Uterus (tissue), 4 donors: ENCODE data around the gene ACOXL. TPM values are rescaled to one million over a fixed set of nuclear protein-coding genes. Genes with fewer than 3 reads are reported as not detected.

ENCODE experiments used
- DNase-seq, 2 donors: peaks; one replicate each; pipeline ENCODE4 v3.0.0-alpha.2; 2019 to 2020
- H3K27ac ChIP-seq, 2 donors: fragments of 200-600 bp; sonication (generic); 1 replicate in 1 of 2; 2 replicates in 1 of 2; pipeline ENCODE4 v1.5.1; 2016 to 2018
- H3K27me3 ChIP-seq, 2 donors: fragments of 200-600 bp; sonication (generic); one replicate each; pipeline ENCODE4 v1.5.1; 2018 to 2019; ENCODE audit warnings: control low read depth in 1 of 2
- H3K36me3 ChIP-seq, 2 donors: fragments of 200-600 bp; sonication (generic); one replicate each; pipeline ENCODE4 v1.5.1; 2019; ENCODE audit warnings: control low read depth in 1 of 2
- H3K4me1 ChIP-seq, 2 donors: fragments of 200-600 bp; sonication (generic); one replicate each; pipeline ENCODE4 v1.5.1; 2018 to 2019; ENCODE audit warnings: control low read depth in 1 of 2
- H3K4me3 ChIP-seq, 2 donors: fragments of 200-600 bp; sonication (generic); 1 replicate in 1 of 2; 2 replicates in 1 of 2; pipeline ENCODE4 v1.5.1; 2018 to 2019; ENCODE audit warnings: mild to moderate bottlenecking in 1 of 2
- H3K9me3 ChIP-seq, 2 donors: fragments of 200-600 bp; sonication (generic); one replicate each; pipeline ENCODE4 v1.5.1; 2019; ENCODE audit warnings: control low read depth in 1 of 2
- CTCF ChIP-seq, 4 experiments: fragments of 200-600 bp in 2 of 4; fragments of 450-650 bp in 2 of 4; sonication (generic) in 2 of 4; IDR thresholded peaks; one replicate each; pipeline ENCODE4 v1.5.1; 2016 to 2019; ENCODE audit warnings: antibody characterized with exemption in 4 of 4, mild to moderate bottlenecking in 2 of 4, moderate library complexity in 1 of 4
- POLR2A ChIP-seq, 2 donors: fragments of 450-650 bp; IDR thresholded peaks; one replicate each; pipeline ENCODE4 v1.6.1; 2016; ENCODE audit warnings: antibody characterized with exemption in 2 of 2, mild to moderate bottlenecking in 1 of 2, moderate library complexity in 1 of 2
- intact Hi-C: fragments of 100-400 bp; cut with DNase I; formaldehyde crosslinking; loops from one replicate; pipeline ENCODE4 v1.15.1; 2023; ENCODE audit warnings: low total_unique reads
- total RNA-seq, 4 donors: library from RNA; depleted of rRNA in 3 of 4; stranded (reverse); fragments of >200 nt in 3 of 4; gene quantifications; one replicate each; pipeline versions ENCODE4 v1.1.0 to v1.2.4, GENCODE V29; 2014 to 2023
- donor health status: DM: yes; HTN: yes; CAD: no.

ACOXL gene
- total RNA-seq, 4 donors from 2014 or later, result 0.18 to 0.41 TPM; not detected in 2

GRCh38 chr2:110747522-110748488 is 15.4 kb downstream of the ACOXL start:
- no peaks in the 10 kb centered on the region for H3K4me1 ChIP-seq
- no peaks in the 10 kb centered on the region for H3K9me3 ChIP-seq
- no peak overlapping the region for H3K27ac ChIP-seq
- TF ChIP-seq CTCF (IDR thresholded peaks at IDR 0.05), result no peak
- TF ChIP-seq POLR2A (IDR thresholded peaks at IDR 0.05), result no peak
- H3K36me3 ChIP-seq, result no peaks in the 10 kb centered on the region
- intact Hi-C loops, result no loop called here
- H3K4me3 ChIP-seq, result no peak overlapping the region
- DNase-seq, result no peak
- H3K27me3 ChIP-seq, result no peaks in the 10 kb centered on the region

GRCh38 chr2:110748489-110748867 is 16.1 kb downstream of the ACOXL start:
- H3K27me3 ChIP-seq, result no peaks in the 10 kb centered on the region
- intact Hi-C loops, result no loop called here
- TF ChIP-seq CTCF (IDR thresholded peaks at IDR 0.05) (no peak), POLR2A (IDR thresholded peaks at IDR 0.05) (no peak)
- no peak overlapping the region for H3K27ac ChIP-seq
- H3K9me3 ChIP-seq, result no peaks in the 10 kb centered on the region
- no peaks in the 10 kb centered on the region for H3K36me3 ChIP-seq
- H3K4me3 ChIP-seq, result no peak overlapping the region
- DNase-seq, result no peak
- H3K4me1 ChIP-seq, result no peaks in the 10 kb centered on the region

GRCh38 chr2:110751642-110752041 is 19.3 kb downstream of the ACOXL start:
- Histone ChIP-seq H3K4me3 (no peak overlapping the region), H3K27ac (no peak overlapping the region), H3K9me3 (no peaks in the 10 kb centered on the region), H3K36me3 (no peaks in the 10 kb centered on the region), H3K27me3 (no peaks in the 10 kb centered on the region), H3K4me1 (no peaks in the 10 kb centered on the region)
- DNase-seq, result no peak
- intact Hi-C loops, result no loop called here
- TF ChIP-seq CTCF (IDR thresholded peaks at IDR 0.05), result no peak
- TF ChIP-seq POLR2A (IDR thresholded peaks at IDR 0.05), result no peak

GRCh38 chr2:110752871-110753270 is 20.5 kb downstream of the ACOXL start:
- DNase-seq, result no peak
- Histone ChIP-seq H3K9me3 (no peaks in the 10 kb centered on the region), H3K27me3 (no peaks in the 10 kb centered on the region), H3K4me1 (no peaks in the 10 kb centered on the region), H3K27ac (no peak overlapping the region), H3K4me3 (no peak overlapping the region), H3K36me3 (no peaks in the 10 kb centered on the region)
- intact Hi-C loops, result no loop called here
- TF ChIP-seq CTCF (IDR thresholded peaks at IDR 0.05) (no peak), POLR2A (IDR thresholded peaks at IDR 0.05) (no peak)

GRCh38 chr2:110755491-110756078 is 23.2 kb downstream of the ACOXL start:
- TF ChIP-seq POLR2A (IDR thresholded peaks at IDR 0.05), result no peak
- peak; percentile 23 to 52 (median 38) for TF ChIP-seq CTCF (IDR thresholded peaks at IDR 0.05)
- Histone ChIP-seq H3K36me3 (no peaks in the 10 kb centered on the region), H3K4me3 (no peak overlapping the region), H3K4me1 (no peaks in the 10 kb centered on the region), H3K27me3 (no peaks in the 10 kb centered on the region), H3K27ac (no peak overlapping the region), H3K9me3 (no peaks in the 10 kb centered on the region)
- intact Hi-C loops, result no loop called here
- no peak for DNase-seq
